Astrocyte (in vitro differentiated cells and primary cell): ENCODE data around the gene ALPK3. TPM values are rescaled to one million over a fixed set of nuclear protein-coding genes. Genes with fewer than 3 reads are reported as not detected.

Source experiments
- DNase-seq: peaks from one replicate; pipeline ENCODE4 v3.0.0-alpha.2; 2010; ENCODE audit warnings: low read depth
- FAIRE-seq: peaks from 2 replicates; lab custom pipeline; 2011; peaks lifted over from hg19 to GRCh38; lab: Jason Lieb, UNC
- H2AFZ ChIP-seq: 2 replicates; pipeline ENCODE4 v1.6.0; 2012; ENCODE audit warnings: low read depth, low read length, inconsistent platforms
- H3K27ac ChIP-seq: 2 replicates; pipeline ENCODE4 v1.5.1; 2011; ENCODE audit warnings: low read depth, low read length, inconsistent platforms
- H3K27me3 ChIP-seq: 2 replicates; pipeline ENCODE4 v1.6.0; 2011; ENCODE audit warnings: low read length, inconsistent platforms; ENCODE audit not compliant: insufficient read depth
- H3K36me3 ChIP-seq: 2 replicates; pipeline ENCODE4 v1.5.1; 2011; ENCODE audit warnings: low read length, inconsistent platforms; ENCODE audit not compliant: insufficient read depth
- H3K4me1 ChIP-seq: 2 replicates; pipeline ENCODE4 v1.5.1; 2011; ENCODE audit warnings: low read length, inconsistent platforms; ENCODE audit not compliant: insufficient read depth
- H3K4me2 ChIP-seq: 2 replicates; pipeline ENCODE4 v1.6.0; 2012; ENCODE audit warnings: low read length, inconsistent platforms
- H3K4me3 ChIP-seq: 2 replicates; pipeline ENCODE4 v1.5.1; 2011; ENCODE audit warnings: low read depth, mild to moderate bottlenecking, low read length, inconsistent platforms; ENCODE audit not compliant: insufficient read depth
- H3K79me2 ChIP-seq: 2 replicates; pipeline ENCODE4 v1.6.0; 2012; ENCODE audit warnings: mild to moderate bottlenecking, low read length, inconsistent platforms; ENCODE audit not compliant: insufficient read depth
- H3K9ac ChIP-seq: 2 replicates; pipeline ENCODE4 v1.6.0; 2012; ENCODE audit warnings: mild to moderate bottlenecking, low read length, inconsistent platforms
- H3K9me3 ChIP-seq: 2 replicates; pipeline ENCODE4 v1.5.1; 2012; ENCODE audit warnings: low read depth, mild to moderate bottlenecking, low read length, inconsistent platforms; ENCODE audit not compliant: insufficient read depth
- H4K20me1 ChIP-seq: 2 replicates; pipeline ENCODE4 v1.6.0; 2012; ENCODE audit warnings: low read length, inconsistent platforms; ENCODE audit not compliant: insufficient read depth
- H3K27ac Mint-ChIP-seq: one replicate; pipeline ENCODE4 v1.8.0; 2021; ENCODE audit warnings: mild to moderate bottlenecking, mixed read lengths; ENCODE audit not compliant: unreplicated experiment
- H3K27me3 Mint-ChIP-seq: one replicate; pipeline ENCODE4 v1.8.0; 2021; ENCODE audit warnings: low read depth, mixed read lengths; ENCODE audit not compliant: unreplicated experiment
- H3K36me3 Mint-ChIP-seq: one replicate; pipeline ENCODE4 v1.8.0; 2021; ENCODE audit warnings: low read depth, mixed read lengths; ENCODE audit not compliant: unreplicated experiment
- H3K4me1 Mint-ChIP-seq: one replicate; pipeline ENCODE4 v1.8.0; 2021; ENCODE audit warnings: low read depth, mixed read lengths; ENCODE audit not compliant: unreplicated experiment
- H3K4me3 Mint-ChIP-seq: one replicate; pipeline ENCODE4 v1.8.0; 2021; ENCODE audit warnings: mild to moderate bottlenecking, moderate library complexity, mixed read lengths; ENCODE audit not compliant: unreplicated experiment
- H3K9me3 Mint-ChIP-seq: one replicate; pipeline ENCODE4 v1.8.0; 2021; ENCODE audit warnings: mild to moderate bottlenecking, mixed read lengths; ENCODE audit not compliant: unreplicated experiment
- CTCF ChIP-seq: IDR thresholded peaks from 2 replicates; pipeline ENCODE4 v1.5.1; 2011; ENCODE audit warnings: low read depth, mild to moderate bottlenecking, inconsistent platforms, low read length, moderate library complexity; ENCODE audit not compliant: insufficient read depth
- EZH2 ChIP-seq: IDR thresholded peaks from 2 replicates; pipeline ENCODE4 v1.6.1; 2012; ENCODE audit warnings: mild to moderate bottlenecking, low read length, inconsistent platforms; ENCODE audit not compliant: insufficient read depth
- total RNA-seq: library from RNA; stranded (reverse); gene quantifications from 2 replicates; pipeline ENCODE4 v1.2.1, GENCODE V29; 2021

ALPK3 gene
- total RNA-seq, 1 donor from 2014 or later: 9.1 TPM

DNA sequence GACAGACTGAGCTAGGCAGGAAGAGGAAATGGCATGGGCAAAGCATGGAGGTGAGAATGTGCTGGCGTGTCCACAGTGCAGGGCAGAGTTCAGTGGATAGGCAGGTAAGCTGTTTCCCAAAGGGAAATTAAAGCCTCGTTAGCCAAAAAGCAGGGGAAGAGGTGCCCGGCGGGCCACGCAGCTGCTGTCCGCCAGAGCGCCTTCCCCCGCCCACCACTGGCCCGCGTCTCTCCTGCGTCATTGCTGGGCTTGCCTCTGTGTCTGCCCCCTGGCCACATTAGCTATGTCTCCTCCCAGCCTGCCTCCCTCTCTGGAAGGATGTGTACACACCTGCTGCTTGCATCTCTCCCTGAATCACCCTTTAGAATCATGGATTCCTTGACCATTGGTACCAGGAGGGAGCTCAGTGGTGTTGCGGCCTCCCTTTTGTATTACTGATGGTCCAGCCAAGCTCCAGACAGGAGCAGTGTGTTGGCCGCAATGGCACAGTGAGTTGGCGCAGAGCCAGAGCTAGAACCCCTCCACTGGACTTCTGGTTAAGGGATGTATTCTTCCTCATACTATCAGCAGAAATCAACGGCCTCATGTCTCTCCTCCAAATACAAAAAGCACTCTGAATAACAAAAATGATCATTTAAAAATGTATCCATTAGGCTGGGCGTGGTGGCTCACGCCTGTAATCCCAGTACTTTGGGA lies 93.9 kb downstream of the ALPK3 start:
- Histone ChIP-seq H3K36me3 (no peaks in the 10 kb centered on the region), H3K4me1 (peaks cover 45% of the 10 kb centered on the region), H4K20me1 (no peaks in the 10 kb centered on the region), H3K4me2 (peak overlapping the region; percentile 71), H3K27me3 (no peaks in the 10 kb centered on the region), H3K27ac (peak overlapping the region; percentile 87), H3K9me3 (no peaks in the 10 kb centered on the region), H3K4me3 (no peak overlapping the region), H3K79me2 (no peaks in the 10 kb centered on the region), H2AFZ (peak overlapping the region; percentile 30), H3K9ac (no peak overlapping the region)
- no peak for TF ChIP-seq CTCF
- no peak for TF ChIP-seq EZH2
- no peaks in the 10 kb centered on the region for H3K36me3 Mint-ChIP-seq
- peaks cover 24% of the 10 kb centered on the region for H3K4me1 Mint-ChIP-seq
- peaks cover 2% of the 10 kb centered on the region for H3K27me3 Mint-ChIP-seq
- H3K9me3 Mint-ChIP-seq: no peaks in the 10 kb centered on the region
- DNase-seq (no peak), FAIRE-seq (no peak)
- no peak overlapping the region for H3K4me3 Mint-ChIP-seq
- peak overlapping the region; percentile 100 for H3K27ac Mint-ChIP-seq

GRCh38 chr15:84911879-84912660 lies 94.9 kb downstream of the ALPK3 start:
- peak; percentile 75 for FAIRE-seq
- Histone ChIP-seq H4K20me1 (no peaks in the 10 kb centered on the region), H3K9me3 (no peaks in the 10 kb centered on the region), H3K79me2 (no peaks in the 10 kb centered on the region), H3K9ac (peak overlapping the region; percentile 70), H3K4me1 (peaks cover 45% of the 10 kb centered on the region), H3K4me2 (peak overlapping the region; percentile 71), H3K27me3 (no peaks in the 10 kb centered on the region), H3K36me3 (no peaks in the 10 kb centered on the region), H3K27ac (peak overlapping the region; percentile 87), H2AFZ (peak overlapping the region; percentile 72), H3K4me3 (no peak overlapping the region)
- TF ChIP-seq CTCF: no peak
- TF ChIP-seq EZH2: no peak
- peaks cover 25% of the 10 kb centered on the region for H3K4me1 Mint-ChIP-seq
- no peaks in the 10 kb centered on the region for H3K36me3 Mint-ChIP-seq
- peaks cover 2% of the 10 kb centered on the region for H3K27me3 Mint-ChIP-seq
- no peaks in the 10 kb centered on the region for H3K9me3 Mint-ChIP-seq
- H3K27ac Mint-ChIP-seq: peak overlapping the region; percentile 100
- peak; percentile 99 for DNase-seq
- peak overlapping the region; percentile 30 for H3K4me3 Mint-ChIP-seq
